Heart right ventricle (tissue), 16 donors: ENCODE results near the gene RARG. TPM values are rescaled to one million over a fixed set of nuclear protein-coding genes. Genes with fewer than 3 reads are reported as not detected.

ENCODE experiments used
- ATAC-seq, 8 donors: fragments of 200-7000 bp; cut with Tn5 transposase; one replicate each; pipeline ENCODE4 v1.9.1; 2020; ENCODE audit warnings: mild to moderate bottlenecking in 8 of 8, moderate library complexity in 8 of 8, moderate number of reproducible peaks in 1 of 8
- DNase-seq, 2 donors: peaks; one replicate each; pipeline ENCODE4 v3.0.0-alpha.2; 2020
- H3K27ac ChIP-seq, 10 donors: fragments of 200-600 bp; sonication (generic) in 2 of 10; one replicate each; pipeline versions ENCODE4 v1.5.0 to v1.8.0; 2020 to 2022; ENCODE audit warnings: mild to moderate bottlenecking in 3 of 10
- H3K27me3 ChIP-seq, 7 donors: fragments of 200-600 bp; one replicate each; pipeline ENCODE4 v1.8.0; 2021 to 2022; ENCODE audit warnings: mild to moderate bottlenecking in 2 of 7
- H3K36me3 ChIP-seq, 9 donors: fragments of 200-600 bp; sonication (generic) in 1 of 9; one replicate each; pipeline versions ENCODE4 v1.5.0 to v1.8.0; 2020 to 2022; ENCODE audit warnings: mild to moderate bottlenecking in 2 of 9
- H3K4me1 ChIP-seq, 9 donors: fragments of 200-600 bp; sonication (generic) in 1 of 9; one replicate each; pipeline versions ENCODE4 v1.5.0 to v1.8.0; 2020 to 2022; ENCODE audit warnings: mild to moderate bottlenecking in 4 of 9
- H3K4me3 ChIP-seq, 10 donors: fragments of 200-600 bp; sonication (generic) in 2 of 10; one replicate each; pipeline versions ENCODE4 v1.5.0 to v1.8.0; 2020 to 2022; ENCODE audit warnings: mild to moderate bottlenecking in 7 of 10, moderate library complexity in 2 of 10
- H3K9me3 ChIP-seq, 11 donors: fragments of 200-600 bp in 10 of 11; sonication (generic) in 2 of 11; one replicate each; pipeline versions ENCODE4 v1.5.0 to v1.8.0; 2013 to 2022; ENCODE audit warnings: mild to moderate bottlenecking in 2 of 11, control low read depth in 1 of 11, moderate library complexity in 1 of 11
- CTCF ChIP-seq, 9 donors: fragments of 200-600 bp; sonication (generic) in 2 of 9; IDR thresholded peaks; one replicate each; pipeline versions ENCODE4 v1.5.0 to v1.8.0; 2021 to 2022; ENCODE audit warnings: antibody characterized with exemption in 9 of 9, mild to moderate bottlenecking in 5 of 9, moderate library complexity in 1 of 9
- WGBS, 2 donors: extraction: QIAGEN DNeasy Blood & Tissue Kit; methylation state at CpG; one replicate each; pipeline ENCODE4 v1.1.7; 2013; ENCODE audit warnings: inconsistent platforms in 1 of 2; 5-methylcytosine and 5-hydroxymethylcytosine counted together
- intact Hi-C, 10 donors: fragments of 100-400 bp; cut with DNase I; formaldehyde crosslinking; loops; one replicate each; pipeline versions ENCODE4 v1.11.1 to v1.14.2; 2022
- long read RNA-seq, 3 donors: library from polyadenylated mRNA; unstranded; transcript quantifications; one replicate each; pipeline ENCODE4 v2.0.0, GENCODE V29; 2020 to 2021
- polyA plus RNA-seq, 2 donors: library from polyadenylated mRNA; stranded (reverse); fragments of 200-250 nt; gene quantifications; one replicate each; pipeline ENCODE4 v1.2.3, GENCODE V29; 2013
- total RNA-seq, 10 donors: library from RNA; stranded (reverse); fragmentation: NEBNext Ultra II Directional in 3 of 10; extraction: Animal tissue kit (Norgen Biotek cat#: 25700) in 3 of 10; gene quantifications; one replicate each; pipeline versions ENCODE4 v1.2.1 to v1.2.4, GENCODE V29; 2021 to 2023
- donor health status: Arrhythmogenic right ventricular cardiomyopathy.
- donor health status: ischemic (EF 13 %, LVEDD 7.1; RV severe dilation, severe dysfunction).
- donor health status: healthy with polysubstance abuse.
- donor health status: DM: no; HTN: yes; CAD: no.
- donor health status: DM: no; HTN: no; CAD: no.
- donor health status: ischemic (EF 25% LVEDD 6.9; RV normal size, moderate dysfunction).
- donor health status: ischemic (EF 25% LVEDD 5.7; RV mildly dilated, moderate dysfunction).
- donor health status: healthy.
- donor health status: DM: yes; HTN: yes; CAD: no.
- donor health status: Ischemic cardiomyopathy.
- donor health status: ischemic (EF 35%, LVEDD 5.7; RV mildly dilated, moderate dysfunction).
- donor health status: nonischemic (EF 11% LVEDD 7.7; RV severe dilation, severe dysfunction).
- donor health status: DM: yes; HTN: yes; CAD: no.
- donor health status: PGD.
- donor health status: ischemic (EF 29% LVEDD 5.4; RV normal size, mild dysfunction).
- donor health status: nonischemic (EF 23%, LVEDD 6.1; RV moderate dilation, normal function).

RARG gene
- total RNA-seq, result 10 to 100 TPM in 8 of 10 donors, 1 to 10 TPM in 2; 7.0 to 21.7 (median 13.9) TPM
- 10 to 100 TPM in 1 of 2 donors, 1 to 10 TPM in 1; 7.8 to 11.7 TPM for polyA plus RNA-seq
- long read RNA-seq, donor 1, transcript RARG-201 (8 exons, 1,836 nt), result major isoform, 9 of 23 reads
- long read RNA-seq, donor 1, partial matches to known transcripts, result 8 of 23 reads
- long read RNA-seq, donor 1, other reads (novel, unspliced or antisense), result 3 of 23 reads
- long read RNA-seq, donor 2, transcript RARG-201 (8 exons, 1,836 nt), result major isoform, 10 of 24 reads
- long read RNA-seq, donor 2, partial matches to known transcripts, result 8 of 24 reads
- long read RNA-seq, donor 2, other reads (novel, unspliced or antisense), result 3 of 24 reads
- long read RNA-seq, donor 3, partial matches to known transcripts, result 3 of 13 reads
- long read RNA-seq, donor 3, other reads (novel, unspliced or antisense), result 6 of 13 reads

GRCh38 chr12:53231921-53232645, at the start of gene RARG:
Gene RARG (minus strand): TSS chr12:53232209. CDS start chr12:53227545, 4,664 bp downstream.
- Histone ChIP-seq H3K4me3 (peak within 1 kb of the TSS; percentile 35 to 70 (median 64)), H3K9me3 (no peaks in the 10 kb centered on the region), H3K4me1 (peaks cover 6 to 40% (median 33%) of the 10 kb centered on the region in 9 donors), H3K27ac (peak within 1 kb of the TSS; percentile 21 to 79 (median 70)), H3K27me3 (peaks cover 0 to 21% (median 0%) of the 10 kb centered on the region in 7 donors), H3K36me3 (peaks cover 0 to 9% (median 0%) of the 10 kb centered on the region in 9 donors)
- 1 to 3% methylated on average over 33 to 43 of the region's 44 CpGs for WGBS, 2 donors
- DNase-seq (peak in 1 of 2 donors; percentile 69), ATAC-seq (peak; percentile 52 to 71 (median 65))
- TF ChIP-seq CTCF (IDR thresholded peaks at IDR 0.05), result no peak
- intact Hi-C loops, result no loop called here

GRCh38 chr12:53279888-53280498, 48.0 kb upstream of the RARG start:
- TF ChIP-seq CTCF (IDR thresholded peaks at IDR 0.05), result no peak
- WGBS, 2 donors, result 94 to 96% methylated on average over 9 of the region's 9 CpGs
- DNase-seq, result no peak
- ATAC-seq, result no peak
- H3K27me3 ChIP-seq, result no peaks in the 10 kb centered on the region
- H3K36me3 ChIP-seq, result peaks cover 0 to 78% (median 0%) of the 10 kb centered on the region in 9 donors
- no peaks in the 10 kb centered on the region for H3K9me3 ChIP-seq
- H3K27ac ChIP-seq, result no peak overlapping the region
- no peak overlapping the region for H3K4me3 ChIP-seq
- no peaks in the 10 kb centered on the region for H3K4me1 ChIP-seq
- intact Hi-C loops, result no loop called here

GRCh38 chr12:53279283-53279869, 47.4 kb upstream of the RARG start:
- H3K36me3 ChIP-seq, result peaks cover 0 to 80% (median 0%) of the 10 kb centered on the region in 9 donors
- H3K27me3 ChIP-seq, result no peaks in the 10 kb centered on the region
- no peak for TF ChIP-seq CTCF (IDR thresholded peaks at IDR 0.05)
- ATAC-seq, result no peak
- no peak overlapping the region for H3K27ac ChIP-seq
- no peaks in the 10 kb centered on the region for H3K4me1 ChIP-seq
- H3K9me3 ChIP-seq, result no peaks in the 10 kb centered on the region
- no peak for DNase-seq
- intact Hi-C loops, result no loop called here
- no peak overlapping the region for H3K4me3 ChIP-seq
- WGBS, 2 donors, result 88 to 96% methylated on average over 3 of the region's 3 CpGs

GRCh38 chr12:53277981-53278380, 46.0 kb upstream of the RARG start:
- ATAC-seq, result no peak
- intact Hi-C loops, result no loop called here
- no peak overlapping the region for H3K4me3 ChIP-seq

More at GRCh38 chr12:53277981-53278380, 46.0 kb upstream of the RARG start:
- Histone ChIP-seq H3K27me3 (no peaks in the 10 kb centered on the region), H3K4me1 (no peaks in the 10 kb centered on the region), H3K36me3 (peaks cover 0 to 68% (median 0%) of the 10 kb centered on the region in 9 donors), H3K9me3 (no peaks in the 10 kb centered on the region), H3K27ac (no peak overlapping the region)
- no peak for TF ChIP-seq CTCF (IDR thresholded peaks at IDR 0.05)
- DNase-seq, result no peak
- WGBS, 2 donors, result 96% methylated on average over 9 of the region's 9 CpGs
